HG03135 (cell line): ENCODE measurements around the gene KLF2.
"Not testable (repeated sequence)": the region's sequence is repeated elsewhere in the genome, so short reads cannot be mapped to it uniquely, and the experiment has no call there.

ENCODE experiments used
- ATAC-seq: cut with Tn5 transposase; IDR thresholded peaks from one replicate; pipeline ENCODE4 v1.9.1; 2021; ENCODE audit warnings: mild to moderate bottlenecking, moderate library complexity; ENCODE audit not compliant: unreplicated experiment

KLF2 gene

DNA sequence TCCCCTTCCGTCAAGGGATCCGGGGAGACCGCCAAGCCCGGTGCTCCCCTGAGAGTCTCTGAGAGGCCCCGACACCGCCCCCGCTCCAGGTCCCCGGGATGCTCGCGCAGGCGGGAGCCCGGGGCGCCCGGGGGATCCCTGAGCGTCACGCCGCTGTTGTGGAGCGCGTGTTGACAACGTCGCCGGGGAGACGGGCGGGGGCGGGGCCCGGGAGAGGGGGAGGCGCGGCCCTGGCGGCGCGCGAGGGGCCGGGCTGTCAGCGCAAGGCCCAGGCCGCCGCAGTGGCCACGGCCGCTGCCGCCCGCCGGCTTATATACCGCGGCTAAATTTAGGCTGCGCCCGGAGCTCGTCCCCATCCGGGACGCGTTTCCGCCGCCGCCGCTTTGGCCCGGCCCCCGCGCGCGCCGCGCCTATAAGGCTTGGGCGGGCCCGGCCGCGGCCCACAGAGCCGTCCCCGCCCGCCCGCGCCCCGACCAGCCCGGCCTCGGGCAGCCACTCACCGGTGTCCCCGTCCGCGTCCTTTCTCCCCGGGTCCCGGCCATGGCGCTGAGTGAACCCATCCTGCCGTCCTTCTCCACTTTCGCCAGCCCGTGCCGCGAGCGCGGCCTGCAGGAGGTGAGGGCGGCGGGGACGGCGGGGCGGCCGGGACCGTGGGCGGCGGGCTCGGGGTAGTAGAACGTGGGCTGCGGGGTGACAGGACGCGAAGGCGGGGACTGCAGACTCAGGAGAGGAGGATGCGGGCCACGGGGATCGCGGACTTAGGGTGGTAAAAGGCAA lies at the start of gene KLF2:
Gene KLF2 (plus strand): TSS at position 443 of the 777 bp plus-strand sequence. CDS start 98 bp downstream, at position 541.
- peak; percentile 60 for ATAC-seq

DNA sequence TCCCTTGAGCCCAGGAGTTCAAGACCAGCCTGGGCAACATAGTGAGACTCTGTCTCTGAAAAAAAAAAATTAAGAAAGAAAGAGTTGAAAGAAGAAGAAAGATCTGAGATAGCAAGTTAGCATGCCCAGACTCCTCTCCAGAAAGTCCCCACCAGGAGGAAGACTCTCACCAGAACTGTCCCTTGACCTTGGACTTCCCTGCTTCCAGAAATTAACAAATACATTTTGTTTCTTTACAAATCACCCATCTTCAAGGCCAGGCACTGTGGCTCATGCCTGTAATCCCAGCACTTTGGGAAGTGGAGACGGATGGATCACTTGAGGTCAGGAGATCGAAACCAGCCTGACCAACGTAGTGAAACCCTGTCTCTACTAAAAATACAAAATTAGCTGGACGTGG lies 44.3 kb upstream of the KLF2 start:
- ATAC-seq, result no peak

DNA sequence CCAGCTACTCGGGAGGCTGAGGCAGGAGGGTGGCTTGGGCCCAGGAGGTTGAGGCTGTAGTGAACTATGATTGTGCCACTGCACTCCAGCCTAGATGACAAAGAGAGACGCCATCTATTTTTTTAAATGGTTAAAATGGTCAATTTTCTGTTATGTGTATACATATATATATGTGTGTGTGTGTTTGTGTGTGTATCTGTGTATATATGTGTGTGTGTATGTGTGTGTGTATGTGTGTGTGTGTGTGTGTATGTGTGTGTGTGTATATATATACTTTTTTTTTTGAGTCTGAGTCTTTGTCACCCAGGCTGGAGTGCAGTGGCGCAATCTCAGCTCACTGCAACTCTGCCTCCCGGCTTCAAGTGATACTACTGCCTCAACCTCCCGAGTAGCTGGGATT lies 42.9 kb upstream of the KLF2 start:
- ATAC-seq, result no peak

DNA sequence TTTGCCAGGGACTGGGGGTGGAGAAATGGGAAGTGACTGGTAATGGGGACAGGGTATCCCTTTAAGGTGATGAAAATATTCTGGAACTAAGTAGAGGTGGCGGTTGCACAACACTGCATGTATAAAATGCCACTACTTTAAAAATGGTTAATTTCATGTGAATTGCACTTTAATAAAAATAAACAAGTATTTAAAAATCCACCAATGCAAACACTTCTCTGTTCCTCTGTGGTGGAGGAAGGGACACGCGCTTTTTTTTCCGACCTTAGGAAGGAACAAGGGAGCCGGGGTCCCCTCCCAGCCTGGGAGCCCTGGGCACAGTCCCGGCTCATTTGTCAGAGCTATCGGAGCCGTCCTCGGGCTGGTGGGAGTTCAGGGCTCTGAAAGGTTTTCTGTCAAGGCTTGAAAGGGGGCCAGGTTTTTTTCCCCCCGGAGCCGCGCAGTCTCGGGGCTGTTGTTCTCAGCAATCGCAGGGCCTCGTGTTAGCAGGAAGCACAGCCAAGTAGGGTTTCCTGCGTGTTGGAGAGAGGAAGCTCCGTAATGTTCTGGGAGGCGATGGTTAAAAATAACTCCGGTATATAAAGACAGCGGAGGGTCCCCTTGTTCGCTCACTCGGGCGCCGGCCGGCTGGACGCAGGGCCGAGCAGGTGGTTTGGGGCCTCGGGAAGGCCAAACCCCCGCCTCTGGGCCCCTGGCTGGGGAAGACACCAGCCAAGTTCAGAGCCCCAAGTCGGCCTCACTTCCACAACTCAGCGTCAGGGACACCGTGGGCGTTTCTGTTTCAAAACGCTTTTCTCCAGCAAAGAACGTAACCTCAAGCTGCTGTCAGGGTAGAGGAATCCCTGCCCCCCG lies 41.2 kb upstream of the KLF2 start:
- no peak for ATAC-seq

DNA sequence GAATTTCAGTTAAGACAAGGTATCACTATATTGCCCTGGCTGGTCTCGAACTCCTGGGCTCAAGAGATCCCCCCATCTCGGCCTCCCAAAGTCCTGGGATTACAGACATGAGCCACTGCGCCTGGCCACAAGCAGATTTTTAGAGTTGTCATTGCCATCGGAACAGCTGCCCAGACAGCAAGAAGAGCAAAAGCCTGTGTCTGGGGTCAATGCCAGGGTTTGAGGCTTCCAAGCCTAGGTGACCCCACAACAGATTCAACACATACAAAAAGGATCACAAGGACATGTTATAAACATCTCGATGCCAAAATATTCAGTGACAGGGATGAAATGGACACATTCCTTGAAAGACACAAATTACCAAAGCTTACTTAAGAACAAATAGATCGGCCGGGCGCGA lies 40.1 kb upstream of the KLF2 start:
- no peak for ATAC-seq

DNA sequence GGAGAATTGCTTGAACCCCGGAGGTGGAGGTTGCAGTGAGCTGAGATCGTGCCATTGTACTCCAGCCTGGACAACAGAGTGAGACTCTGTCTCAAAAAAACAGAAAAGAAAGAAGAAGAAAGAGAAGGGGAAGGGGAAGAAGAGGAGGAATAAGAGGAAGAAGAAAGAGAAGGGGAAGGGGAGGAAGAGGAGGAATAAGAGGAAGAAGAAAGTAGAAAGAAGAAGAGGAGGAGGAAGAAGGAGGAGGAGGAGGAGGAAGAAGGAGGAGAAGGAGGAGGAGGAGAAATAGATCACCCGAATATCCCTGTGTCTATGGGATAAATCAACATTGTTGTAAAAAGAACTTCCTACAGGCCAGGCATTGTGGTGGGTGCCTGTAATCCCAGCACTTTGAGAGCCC lies 39.5 kb upstream of the KLF2 start:
- not testable (repeated sequence) for ATAC-seq

DNA sequence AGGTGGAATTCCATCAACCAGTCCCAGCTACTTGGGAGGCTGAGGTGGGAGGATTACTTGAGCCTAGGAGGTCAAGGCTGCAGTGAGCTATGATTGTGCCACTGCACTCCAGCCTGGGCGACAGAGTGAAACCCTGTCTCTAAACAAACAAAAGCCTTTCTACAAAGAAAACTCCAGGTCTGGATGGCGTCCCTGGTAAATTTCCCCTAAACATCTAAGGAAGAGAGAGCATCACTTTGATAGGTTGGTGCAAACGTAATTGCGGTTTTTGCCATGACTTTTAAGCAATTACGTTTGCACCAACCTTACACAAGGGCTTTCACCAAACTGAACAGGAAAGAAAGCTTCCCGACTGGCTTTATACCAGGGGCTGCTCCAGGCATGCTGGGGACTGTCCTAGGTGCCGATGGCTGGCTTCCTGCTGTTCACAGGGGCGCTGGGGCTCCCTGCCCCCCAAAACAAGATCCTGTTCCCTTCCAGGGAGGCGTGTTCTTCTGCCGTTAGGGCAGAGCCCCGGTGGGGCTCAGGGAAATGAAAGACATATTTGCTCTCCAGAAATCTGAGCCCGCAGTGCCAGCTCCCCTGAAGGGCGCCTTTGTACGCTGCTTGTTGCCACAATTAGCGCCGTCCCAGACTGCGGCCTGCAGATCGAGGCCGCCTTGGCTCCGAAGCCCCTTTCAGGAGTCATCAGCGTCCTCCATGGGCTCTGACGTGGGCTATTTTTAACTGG lies 38.7 kb upstream of the KLF2 start:
- no peak for ATAC-seq

DNA sequence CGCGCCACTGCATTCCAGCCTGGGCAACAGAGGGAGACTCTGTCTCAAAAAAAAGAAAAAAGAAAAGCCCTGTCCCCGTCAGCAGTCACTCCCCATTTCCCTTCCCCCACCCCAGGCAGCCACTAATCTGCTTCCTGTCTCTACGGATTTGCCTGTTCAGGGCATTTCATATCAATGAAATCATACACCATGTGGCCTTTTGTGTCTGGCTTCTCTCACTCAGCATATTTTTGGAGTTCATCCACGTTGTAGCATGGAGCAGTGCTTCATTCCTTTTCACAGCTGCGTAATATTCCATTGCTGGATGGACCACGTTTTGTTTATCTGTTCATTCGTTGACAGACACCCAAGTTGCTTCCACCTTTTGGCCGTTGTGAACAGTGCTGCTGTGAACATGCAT lies 36.1 kb upstream of the KLF2 start:
- ATAC-seq, result no peak

DNA sequence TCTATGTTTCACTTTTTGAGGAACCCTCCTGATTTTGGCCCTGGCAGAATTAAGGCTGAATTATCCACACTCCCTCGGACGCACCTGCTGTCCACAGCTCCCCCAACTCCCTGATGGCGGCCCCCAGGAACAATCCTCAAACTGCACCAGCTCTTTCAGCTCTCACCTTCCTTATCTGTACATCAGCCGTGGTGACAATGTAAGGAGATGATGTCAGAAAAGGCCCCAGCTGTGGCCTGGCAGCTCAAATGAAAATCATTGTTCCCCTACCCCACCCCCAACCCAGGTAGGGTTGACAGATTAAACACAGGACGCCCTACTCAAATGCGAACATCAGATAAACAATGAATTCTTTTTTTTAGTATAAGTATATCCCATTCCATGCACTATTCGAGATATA lies 35.0 kb upstream of the KLF2 start:
- ATAC-seq, result no peak

DNA sequence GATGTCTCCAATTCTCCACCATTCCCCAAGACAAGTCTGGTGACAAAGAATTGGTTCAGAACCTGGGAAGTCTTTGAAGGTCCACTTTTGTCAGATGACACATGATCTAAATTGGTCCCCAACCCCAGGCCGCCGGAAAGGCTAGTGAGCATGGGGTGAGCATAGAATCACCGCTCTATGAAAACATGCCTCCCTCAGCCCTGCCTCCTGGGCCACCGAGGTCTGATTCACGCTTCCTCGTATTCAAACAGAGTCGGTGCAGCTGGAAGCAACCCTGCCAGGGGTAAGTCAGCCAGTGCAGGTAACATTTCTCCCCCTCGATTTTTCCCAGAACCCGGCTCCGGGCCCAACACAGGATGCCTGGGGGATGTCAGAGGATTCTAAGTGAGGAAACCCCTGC lies 33.9 kb upstream of the KLF2 start:
- no peak for ATAC-seq

DNA sequence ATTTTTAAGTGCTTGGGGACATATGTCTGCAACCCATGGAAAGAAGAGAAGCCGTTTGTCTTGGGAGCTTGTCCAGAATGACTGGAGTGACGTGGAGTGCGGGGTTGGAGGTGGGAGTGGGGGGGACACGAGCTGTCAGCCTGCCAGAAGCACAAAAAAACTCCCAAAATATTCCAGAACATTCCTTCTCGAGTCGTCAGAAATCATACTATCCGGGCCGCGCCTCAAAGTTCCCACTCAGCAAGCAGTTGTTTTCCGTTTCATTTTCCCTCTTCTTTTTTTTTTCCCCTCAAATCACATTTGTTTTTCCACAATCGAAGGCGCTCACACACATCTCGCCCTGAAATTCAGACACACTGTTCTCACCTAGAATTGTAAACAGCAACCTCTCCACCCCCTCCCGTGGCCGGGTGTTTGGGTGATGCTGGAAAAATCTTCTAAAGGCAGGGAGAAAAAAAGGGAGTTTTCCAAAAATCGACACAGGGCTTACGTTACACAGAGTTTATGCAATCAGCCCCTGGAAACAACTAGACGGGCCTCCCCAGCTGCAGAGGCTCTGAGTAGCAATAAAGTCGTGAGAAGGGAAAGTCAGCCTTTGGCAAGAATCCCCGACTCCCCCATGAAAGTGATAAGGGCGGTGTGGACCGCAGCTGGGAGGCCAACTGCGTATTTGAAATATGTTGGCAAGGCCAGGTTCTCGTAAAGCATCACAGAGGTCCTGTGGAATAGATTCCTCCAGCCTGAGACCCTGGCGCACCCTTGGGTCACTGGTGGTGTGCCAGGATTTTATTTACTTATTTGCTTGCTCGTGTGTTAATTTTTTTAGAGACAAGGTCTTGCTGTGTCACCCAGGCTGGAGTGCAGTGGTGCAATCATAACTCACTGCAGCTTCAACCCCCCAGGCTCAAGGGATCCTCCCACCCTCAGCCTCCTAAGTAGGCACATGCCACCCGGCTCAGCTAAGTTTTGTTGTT lies 31.2 kb upstream of the KLF2 start:
- no peak for ATAC-seq

DNA sequence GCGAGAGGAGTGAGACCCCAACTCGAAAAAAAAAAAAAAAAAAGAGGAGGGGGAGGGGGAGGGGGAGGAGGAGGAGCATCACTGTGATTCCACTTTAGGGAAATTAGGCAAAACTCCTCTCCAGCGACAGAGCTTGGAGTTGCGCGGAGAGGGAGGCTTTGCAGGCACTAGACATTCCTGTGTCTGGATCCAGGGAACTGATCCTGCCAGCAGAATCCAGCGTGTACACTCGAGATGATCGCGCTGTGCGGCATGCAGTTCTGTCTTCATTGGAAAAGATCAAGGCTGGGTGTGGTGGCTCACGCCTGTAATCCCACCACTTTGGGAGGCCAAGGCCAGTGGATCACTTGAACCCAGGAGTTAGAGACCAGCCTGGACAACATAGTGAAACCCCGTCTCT lies 29.6 kb upstream of the KLF2 start:
- no peak for ATAC-seq

DNA sequence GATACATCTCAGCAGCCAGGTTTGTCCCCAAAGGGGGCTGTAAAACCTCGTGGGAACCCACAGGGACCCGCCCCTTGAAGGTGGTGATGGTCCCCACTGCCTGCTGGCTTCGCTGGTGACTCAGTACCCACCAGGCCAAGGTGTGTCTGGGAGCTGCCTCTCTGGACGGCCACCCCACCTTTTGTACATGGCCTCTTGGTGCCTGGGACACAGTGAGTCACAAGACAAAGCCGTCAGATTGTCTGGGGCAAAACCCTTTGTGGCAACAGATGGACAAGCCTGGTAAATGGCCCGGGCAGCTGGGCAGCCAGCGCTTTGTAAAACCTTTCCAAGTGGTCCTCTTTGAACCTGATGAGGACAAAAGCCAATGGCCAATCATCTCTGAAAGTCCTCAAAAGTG lies 27.9 kb upstream of the KLF2 start:
- no peak for ATAC-seq

DNA sequence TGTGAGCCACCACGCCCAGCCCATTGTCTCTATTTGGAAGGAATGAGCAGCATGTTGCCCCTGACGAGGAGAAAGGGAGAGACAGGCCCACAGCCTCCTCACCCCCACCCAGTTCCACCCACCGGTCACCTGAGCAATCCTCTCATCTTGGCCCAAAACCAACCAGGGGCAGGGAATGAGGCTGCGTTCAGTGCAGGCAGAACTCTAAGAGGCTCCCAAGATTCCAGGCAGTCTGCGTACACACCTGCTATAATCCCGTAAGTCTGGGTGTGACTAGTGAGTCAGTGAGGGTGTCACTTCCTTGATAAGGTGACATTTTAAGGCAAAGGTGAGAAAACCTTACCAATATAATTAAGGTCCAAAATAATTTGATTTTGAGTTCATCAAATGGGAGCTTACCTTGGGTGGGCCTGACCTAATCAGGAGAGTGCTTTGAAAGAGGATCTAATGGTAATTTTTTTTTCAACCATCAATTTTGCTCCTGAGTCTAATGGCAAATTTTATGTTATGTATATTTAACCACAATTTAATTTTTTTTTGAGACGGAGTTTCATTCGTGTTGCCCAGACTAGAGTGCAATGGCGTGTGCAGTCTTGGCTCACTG lies 26.9 kb upstream of the KLF2 start:
- ATAC-seq, result no peak

DNA sequence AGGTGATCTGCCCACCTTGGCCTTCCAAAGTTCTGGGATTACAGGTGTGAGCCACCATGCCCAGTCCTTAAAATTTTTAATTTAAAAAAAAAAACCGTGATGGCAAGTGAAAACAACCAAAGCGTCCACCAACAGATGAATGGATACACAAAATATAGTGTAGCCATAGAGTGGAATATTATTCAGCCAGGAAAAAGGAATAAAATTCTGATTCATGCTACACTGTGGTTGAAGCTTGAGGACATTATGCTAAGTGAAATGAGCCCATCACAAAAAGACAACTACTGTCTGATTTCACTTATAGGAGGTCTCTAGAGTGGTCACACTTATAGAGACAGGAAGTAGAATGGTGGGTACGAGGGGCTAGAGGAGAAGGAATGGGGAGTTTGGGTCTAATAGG lies 26.3 kb upstream of the KLF2 start:
- ATAC-seq, result no peak

DNA sequence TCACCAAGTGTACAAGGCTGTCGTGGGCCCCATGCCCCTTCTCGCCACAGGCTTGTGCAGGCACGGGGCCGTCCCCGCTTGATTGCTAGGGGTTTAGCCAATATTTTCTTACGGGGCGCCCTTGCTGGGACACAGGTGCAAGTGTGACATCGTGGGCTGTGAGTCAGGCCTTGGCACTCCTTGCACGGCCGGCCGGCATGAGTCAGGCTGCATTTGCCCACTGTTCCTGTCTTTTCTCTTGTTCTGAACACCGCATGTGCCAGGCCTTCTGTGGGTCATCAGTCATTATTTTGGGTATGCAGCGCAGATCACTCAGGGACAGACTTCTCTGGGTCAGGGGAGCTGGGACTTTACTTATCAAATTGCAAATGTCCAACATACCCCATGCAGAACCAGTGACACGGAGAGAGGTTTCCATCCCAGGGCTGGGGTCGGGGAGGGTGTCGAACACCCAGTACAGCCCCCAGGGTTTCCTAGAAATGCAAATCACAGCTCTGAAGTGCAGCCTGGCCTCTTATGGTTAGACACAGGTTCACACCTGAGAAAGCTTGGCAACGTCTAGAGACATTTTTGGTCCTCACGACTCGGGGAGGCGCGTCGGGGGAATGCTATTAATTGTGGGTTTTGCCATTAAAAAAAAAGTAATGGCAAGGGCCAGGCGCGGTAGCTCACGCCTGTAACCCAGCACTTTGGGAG lies 22.5 kb upstream of the KLF2 start:
- ATAC-seq, result no peak

DNA sequence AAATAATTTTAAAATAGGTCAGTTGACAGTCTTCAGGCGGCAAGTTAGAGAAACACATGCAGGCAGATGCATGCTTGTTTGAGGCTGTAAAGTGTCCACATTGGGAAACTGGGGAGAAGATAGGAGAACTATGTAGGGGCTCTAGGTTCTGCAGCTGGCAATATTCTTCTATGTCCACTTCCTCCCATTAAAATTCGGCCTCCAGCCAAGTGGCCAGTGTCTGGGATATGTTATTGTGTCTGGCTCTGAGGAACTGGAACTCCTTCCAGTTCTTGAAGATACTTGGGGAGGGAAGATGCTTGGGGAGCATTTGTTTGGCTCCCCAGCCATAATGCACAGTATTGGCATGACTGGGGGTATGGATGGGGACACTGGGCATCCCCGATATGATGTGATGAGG lies 20.9 kb upstream of the KLF2 start:
- ATAC-seq, result no peak

DNA sequence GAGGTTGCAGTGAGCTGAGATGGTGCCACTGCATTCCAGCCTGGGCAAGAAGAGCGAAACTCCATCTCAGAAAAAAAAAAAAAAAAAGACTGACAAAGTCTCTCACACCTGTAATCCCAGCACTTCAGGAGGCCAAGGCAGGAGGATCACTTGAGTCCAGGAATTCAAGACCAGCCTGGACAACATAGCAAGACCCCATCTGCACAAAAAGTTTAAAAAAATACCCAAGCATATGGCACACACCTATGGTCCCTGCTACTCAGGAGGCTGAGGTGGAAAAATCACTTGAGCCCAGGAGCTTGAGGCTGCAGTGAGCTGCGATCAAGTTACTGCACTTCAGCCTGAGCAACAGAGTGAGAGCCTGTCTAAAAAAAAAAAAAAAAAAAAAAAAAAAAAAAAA lies 20.1 kb upstream of the KLF2 start:
- not testable (repeated sequence) for ATAC-seq

DNA sequence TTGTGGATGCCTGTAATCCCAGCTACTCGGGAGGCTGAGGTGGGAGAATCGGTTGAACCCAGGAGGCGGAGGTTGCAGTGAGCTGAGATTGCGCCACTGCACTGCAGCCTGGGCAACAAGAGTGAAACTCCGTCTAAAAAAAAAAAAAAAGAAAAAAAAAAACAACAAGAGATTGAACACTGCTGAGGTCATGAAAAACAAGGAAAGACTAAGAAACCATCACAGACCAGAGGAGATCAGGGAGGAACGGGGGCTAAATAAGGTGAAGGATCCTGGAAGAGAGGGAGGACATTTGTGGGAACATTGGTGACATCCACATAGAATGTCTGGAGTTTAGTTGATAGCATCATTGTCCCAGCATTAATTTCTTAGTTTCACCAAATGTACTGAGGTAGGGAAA lies 19.6 kb upstream of the KLF2 start:
- not testable (repeated sequence) for ATAC-seq
